Upper lobe of right lung (tissue), 1 donor: ENCODE results near the gene TNRC6B. TPM values are rescaled to one million over a fixed set of nuclear protein-coding genes. Genes with fewer than 3 reads are reported as not detected.
A peak's percentile ranks its signal among the peaks of the same experiment; 100 is the strongest.
"Not testable (repeated sequence)": the region's sequence is repeated elsewhere in the genome, so short reads cannot be mapped to it uniquely, and the experiment has no call there.

Experiments
- ATAC-seq: fragments of 200-7000 bp; cut with Tn5 transposase; one replicate; pipeline ENCODE4 v1.9.1; 2020; ENCODE audit warnings: mild to moderate bottlenecking, moderate library complexity
- DNase-seq: peaks from one replicate; pipeline ENCODE4 v3.0.0-alpha.2; 2020
- H3K27ac ChIP-seq: fragments of 200-600 bp; one replicate; pipeline ENCODE4 v1.8.0; 2022
- H3K27me3 ChIP-seq: fragments of 200-600 bp; one replicate; pipeline ENCODE4 v1.8.0; 2022; ENCODE audit warnings: mild to moderate bottlenecking
- H3K36me3 ChIP-seq: fragments of 200-600 bp; one replicate; pipeline ENCODE4 v1.8.0; 2022
- H3K4me1 ChIP-seq: fragments of 200-600 bp; one replicate; pipeline ENCODE4 v1.8.0; 2022
- H3K4me3 ChIP-seq: fragments of 200-600 bp; one replicate; pipeline ENCODE4 v1.8.0; 2022; ENCODE audit warnings: mild to moderate bottlenecking
- H3K9me3 ChIP-seq: fragments of 200-600 bp; one replicate; pipeline ENCODE4 v1.8.0; 2022
- intact Hi-C: fragments of 100-400 bp; cut with DNase I; formaldehyde crosslinking; loops from one replicate; pipeline ENCODE4 v1.11.0; 2022
- total RNA-seq: library from RNA; stranded (reverse); fragmentation: NEBNext Ultra II Directional; extraction: Animal tissue kit (Norgen Biotek cat#: 25700); gene quantifications from one replicate; pipeline ENCODE4 v1.2.1, GENCODE V29; 2021
- TF ChIP-seq, protein P1 (sequence below): fragments of 200-600 bp; IDR thresholded peaks from one replicate; pipeline ENCODE4 v1.8.0; 2022; ENCODE audit warnings: antibody characterized with exemption
- donor health status: DM: no; HTN: yes; CAD: no; lungs with severe emphysema.

Gene TNRC6B
- total RNA-seq, 1 donor from 2014 or later, result 46.4 TPM

DNA sequence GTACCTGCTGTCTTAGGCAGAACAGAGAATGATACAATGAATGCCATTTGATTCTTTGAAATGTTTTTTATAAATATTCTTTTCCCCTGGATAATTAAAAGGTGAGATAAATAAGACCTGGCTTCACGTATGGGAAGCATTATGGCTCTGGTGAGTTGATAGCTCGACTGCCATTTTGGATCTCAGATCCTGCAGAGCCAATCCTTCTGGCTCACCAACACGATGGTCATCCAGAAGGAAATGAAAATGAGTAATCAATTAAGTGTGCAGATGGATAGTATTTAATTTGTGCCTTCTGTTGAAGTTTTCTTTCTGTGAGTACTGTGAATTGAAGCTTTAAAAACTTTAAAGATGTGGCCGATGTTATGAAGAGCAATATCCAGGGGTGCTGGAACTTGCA, 2.7 kb downstream of the TNRC6B start:
- ATAC-seq, result no peak
- peaks cover 64% of the 10 kb centered on the region for H3K4me1 ChIP-seq
- H3K9me3 ChIP-seq, result no peaks in the 10 kb centered on the region
- H3K27ac ChIP-seq, result no peak overlapping the region
- intact Hi-C loops, result no loop called here
- no peak for DNase-seq
- H3K27me3 ChIP-seq, result no peaks in the 10 kb centered on the region
- no peaks in the 10 kb centered on the region for H3K36me3 ChIP-seq
- TF ChIP-seq, protein P1, sequence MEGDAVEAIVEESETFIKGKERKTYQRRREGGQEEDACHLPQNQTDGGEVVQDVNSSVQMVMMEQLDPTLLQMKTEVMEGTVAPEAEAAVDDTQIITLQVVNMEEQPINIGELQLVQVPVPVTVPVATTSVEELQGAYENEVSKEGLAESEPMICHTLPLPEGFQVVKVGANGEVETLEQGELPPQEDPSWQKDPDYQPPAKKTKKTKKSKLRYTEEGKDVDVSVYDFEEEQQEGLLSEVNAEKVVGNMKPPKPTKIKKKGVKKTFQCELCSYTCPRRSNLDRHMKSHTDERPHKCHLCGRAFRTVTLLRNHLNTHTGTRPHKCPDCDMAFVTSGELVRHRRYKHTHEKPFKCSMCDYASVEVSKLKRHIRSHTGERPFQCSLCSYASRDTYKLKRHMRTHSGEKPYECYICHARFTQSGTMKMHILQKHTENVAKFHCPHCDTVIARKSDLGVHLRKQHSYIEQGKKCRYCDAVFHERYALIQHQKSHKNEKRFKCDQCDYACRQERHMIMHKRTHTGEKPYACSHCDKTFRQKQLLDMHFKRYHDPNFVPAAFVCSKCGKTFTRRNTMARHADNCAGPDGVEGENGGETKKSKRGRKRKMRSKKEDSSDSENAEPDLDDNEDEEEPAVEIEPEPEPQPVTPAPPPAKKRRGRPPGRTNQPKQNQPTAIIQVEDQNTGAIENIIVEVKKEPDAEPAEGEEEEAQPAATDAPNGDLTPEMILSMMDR, result no peak
- H3K4me3 ChIP-seq, result no peak overlapping the region

DNA sequence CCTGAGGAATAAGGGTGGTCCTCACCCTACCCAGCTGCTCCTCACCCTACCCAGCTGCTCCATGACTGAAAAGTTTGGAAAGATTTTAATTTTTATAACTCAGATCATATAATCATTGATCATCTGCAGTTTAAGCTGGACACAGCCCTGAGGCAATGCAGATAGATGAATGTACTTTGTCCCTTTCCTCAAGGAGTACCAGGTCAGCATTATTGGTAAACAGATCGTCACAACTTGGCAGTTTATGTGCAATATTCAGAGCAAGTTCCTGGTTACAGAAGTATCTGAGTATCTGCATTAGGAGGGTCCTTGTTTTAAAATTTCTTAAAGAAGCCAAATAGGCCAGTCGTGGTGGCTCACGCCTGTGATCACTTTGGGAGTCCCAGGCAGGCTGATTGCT, 3.6 kb downstream of the TNRC6B start:
- no peaks in the 10 kb centered on the region for H3K27me3 ChIP-seq
- peaks cover 59% of the 10 kb centered on the region for H3K4me1 ChIP-seq
- TF ChIP-seq, protein P1, result no peak
- ATAC-seq (no peak), DNase-seq (no peak)
- no peak overlapping the region for H3K4me3 ChIP-seq
- no peaks in the 10 kb centered on the region for H3K36me3 ChIP-seq
- H3K9me3 ChIP-seq, result no peaks in the 10 kb centered on the region
- no peak overlapping the region for H3K27ac ChIP-seq
- intact Hi-C loops, result no loop called here

DNA sequence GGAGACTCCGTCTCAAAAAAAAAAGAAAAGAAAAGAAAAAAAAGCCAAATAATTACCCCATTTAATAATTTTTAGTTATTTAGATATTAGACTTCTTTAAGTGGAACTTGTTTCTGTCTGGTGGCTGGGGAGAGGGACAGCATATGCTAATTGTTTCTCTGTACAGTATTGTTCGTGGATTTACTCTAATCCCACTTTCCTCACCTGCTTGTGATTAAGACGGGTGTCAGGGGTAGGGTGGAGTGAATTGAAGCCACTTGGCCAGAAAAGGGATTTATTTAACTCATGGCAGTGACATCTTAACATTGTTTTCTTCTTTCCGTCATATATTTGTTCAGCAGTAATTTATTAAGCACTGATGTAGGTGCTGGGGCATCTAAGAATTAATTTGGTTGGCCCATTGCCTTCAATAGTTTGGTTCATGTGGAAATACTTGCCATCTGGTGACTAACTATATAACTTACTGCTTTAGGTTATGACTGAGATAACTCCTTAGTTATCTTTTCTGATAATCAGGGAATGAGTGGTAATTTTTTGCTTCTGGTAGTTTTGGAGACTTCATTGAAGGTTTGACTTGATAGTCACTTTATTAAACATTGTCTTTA, 4.6 kb downstream of the TNRC6B start:
- intact Hi-C loops, result no loop called here
- no peaks in the 10 kb centered on the region for H3K9me3 ChIP-seq
- H3K4me1 ChIP-seq, result peaks cover 52% of the 10 kb centered on the region
- DNase-seq, result no peak
- H3K27me3 ChIP-seq, result no peaks in the 10 kb centered on the region
- no peak overlapping the region for H3K27ac ChIP-seq
- no peak overlapping the region for H3K4me3 ChIP-seq
- no peaks in the 10 kb centered on the region for H3K36me3 ChIP-seq
- ATAC-seq, result no peak
- TF ChIP-seq, protein P1, result no peak

DNA sequence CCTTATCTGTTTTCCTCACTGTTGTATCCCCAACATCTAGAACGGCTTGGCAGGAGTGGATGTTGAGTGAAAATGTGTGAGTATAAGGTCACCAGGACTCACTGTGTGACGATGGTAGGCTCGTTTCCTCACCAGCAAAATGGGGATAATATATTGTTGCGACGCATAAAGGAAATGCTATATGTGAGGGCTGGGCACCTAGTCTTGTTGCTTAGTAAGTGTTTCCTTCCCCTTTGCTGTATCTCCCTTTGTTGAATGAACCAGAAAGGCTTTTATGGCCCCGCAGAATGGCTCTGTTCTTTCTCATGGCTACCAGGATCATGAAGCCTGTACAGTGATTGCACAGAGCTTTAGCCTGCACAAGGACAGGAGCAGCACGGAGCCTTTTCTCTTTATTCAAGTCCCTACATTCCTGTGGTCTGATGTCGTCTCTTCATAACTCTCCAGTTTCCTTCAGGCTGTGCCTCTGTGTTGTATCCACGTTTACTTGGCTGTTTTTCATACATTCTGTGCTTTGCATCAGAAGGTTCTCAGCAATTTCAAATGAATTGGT, 5.4 kb downstream of the TNRC6B start:
- H3K27ac ChIP-seq, result peak overlapping the region; percentile 44
- DNase-seq, result no peak
- no peak overlapping the region for H3K4me3 ChIP-seq
- ATAC-seq, result peak; percentile 83
- H3K9me3 ChIP-seq, result no peaks in the 10 kb centered on the region
- intact Hi-C loops, result no loop called here
- no peaks in the 10 kb centered on the region for H3K36me3 ChIP-seq
- TF ChIP-seq, protein P1, result no peak
- H3K27me3 ChIP-seq, result no peaks in the 10 kb centered on the region
- H3K4me1 ChIP-seq, result peaks cover 51% of the 10 kb centered on the region

DNA sequence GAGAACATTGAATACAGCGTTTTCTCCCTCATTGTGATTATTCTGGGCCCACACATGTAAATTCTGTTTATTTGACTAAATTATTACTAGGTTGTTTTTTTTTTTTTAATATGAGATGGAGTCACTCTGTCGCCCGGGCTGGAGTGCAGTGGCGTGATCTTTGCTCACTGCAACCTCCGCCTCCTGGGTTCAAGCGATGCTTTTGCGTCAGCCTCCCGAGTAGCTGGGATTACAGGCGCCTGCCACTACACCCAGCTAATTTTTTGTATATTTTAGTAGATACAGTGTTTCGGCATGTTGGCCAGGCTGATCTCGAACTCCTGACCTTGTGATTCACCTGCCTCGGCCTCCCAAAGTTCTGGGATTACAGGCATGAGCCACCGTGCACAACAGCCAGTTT, 5.9 kb downstream of the TNRC6B start:
- peaks cover 51% of the 10 kb centered on the region for H3K4me1 ChIP-seq
- H3K4me3 ChIP-seq, ATAC-seq, DNase-seq, H3K36me3 ChIP-seq, H3K9me3 ChIP-seq, intact Hi-C loops, H3K27me3 ChIP-seq: not testable (repeated sequence)
- peak overlapping the region; percentile 44 for H3K27ac ChIP-seq

DNA sequence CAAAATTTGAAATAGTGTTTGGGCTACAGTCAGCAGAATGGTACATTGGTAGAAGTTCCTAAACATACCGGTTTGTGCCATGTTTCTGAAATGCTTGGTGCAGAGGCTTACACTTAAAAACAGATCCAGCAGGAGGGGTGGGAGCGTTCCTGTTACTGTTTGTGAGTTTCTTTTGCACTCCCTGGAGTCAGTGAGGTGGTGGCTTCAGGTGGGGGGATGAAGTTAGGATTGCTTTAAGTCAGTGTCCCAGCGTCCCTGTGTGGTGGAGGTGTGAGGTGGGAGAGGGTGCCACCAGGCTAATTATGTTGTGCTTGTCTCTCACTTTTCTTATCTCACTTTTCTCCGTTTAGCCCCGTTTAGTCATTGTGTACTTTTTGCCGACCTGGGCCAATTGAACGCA, 9.7 kb downstream of the TNRC6B start:
- Histone ChIP-seq H3K4me3 (no peak overlapping the region), H3K36me3 (no peaks in the 10 kb centered on the region), H3K27me3 (no peaks in the 10 kb centered on the region), H3K4me1 (peaks cover 23% of the 10 kb centered on the region), H3K9me3 (no peaks in the 10 kb centered on the region), H3K27ac (no peak overlapping the region)
- DNase-seq (no peak), ATAC-seq (no peak)
- intact Hi-C loops, result no loop called here
- TF ChIP-seq, protein P1, result no peak
